ENCODE measurements around the gene CPED1. TPM values are rescaled to one million over a fixed set of nuclear protein-coding genes. Genes with fewer than 3 reads are reported as not detected.

Gene CPED1
- total RNA-seq, 4 donors from 2014 or later = 4.4 to 20.2 (median 14.0) TPM

DNA sequence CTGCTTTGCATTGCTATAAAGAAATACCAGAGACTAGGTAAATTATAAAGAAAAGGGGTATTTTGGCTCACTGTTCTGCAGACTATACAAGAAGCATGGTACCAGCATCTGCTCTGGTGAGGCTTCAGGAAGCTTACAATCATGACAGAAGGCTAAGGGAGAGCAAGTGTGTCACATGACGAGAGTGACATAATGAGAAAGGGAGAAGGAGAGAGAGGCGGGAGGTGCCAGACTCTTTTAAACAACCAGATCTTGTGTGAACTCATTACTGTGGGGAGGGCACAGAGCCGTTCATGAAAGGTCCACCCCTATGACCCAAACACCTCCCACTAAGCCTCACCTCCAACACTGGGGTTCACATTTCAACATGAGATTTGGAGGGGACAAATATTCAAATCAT, 281.3 kb downstream of the CPED1 start:
- Histone ChIP-seq H3K27ac (no peak overlapping the region), H3K4me1 (peaks cover 0 to 9% (median 1%) of the 10 kb centered on the region in 4 donors), H3K9me3 (no peaks in the 10 kb centered on the region), H3K4me3 (no peak overlapping the region), H3K27me3 (no peaks in the 10 kb centered on the region), H3K36me3 (no peaks in the 10 kb centered on the region)
- no peak for TF ChIP-seq POLR2AphosphoS5 (IDR thresholded peaks at IDR 0.05)
- TF ChIP-seq EP300 (IDR thresholded peaks at IDR 0.05; ENCODE audit: low read depth) = no peak
- no peak for TF ChIP-seq POLR2A (IDR thresholded peaks at IDR 0.05)
- TF ChIP-seq, protein P1, sequence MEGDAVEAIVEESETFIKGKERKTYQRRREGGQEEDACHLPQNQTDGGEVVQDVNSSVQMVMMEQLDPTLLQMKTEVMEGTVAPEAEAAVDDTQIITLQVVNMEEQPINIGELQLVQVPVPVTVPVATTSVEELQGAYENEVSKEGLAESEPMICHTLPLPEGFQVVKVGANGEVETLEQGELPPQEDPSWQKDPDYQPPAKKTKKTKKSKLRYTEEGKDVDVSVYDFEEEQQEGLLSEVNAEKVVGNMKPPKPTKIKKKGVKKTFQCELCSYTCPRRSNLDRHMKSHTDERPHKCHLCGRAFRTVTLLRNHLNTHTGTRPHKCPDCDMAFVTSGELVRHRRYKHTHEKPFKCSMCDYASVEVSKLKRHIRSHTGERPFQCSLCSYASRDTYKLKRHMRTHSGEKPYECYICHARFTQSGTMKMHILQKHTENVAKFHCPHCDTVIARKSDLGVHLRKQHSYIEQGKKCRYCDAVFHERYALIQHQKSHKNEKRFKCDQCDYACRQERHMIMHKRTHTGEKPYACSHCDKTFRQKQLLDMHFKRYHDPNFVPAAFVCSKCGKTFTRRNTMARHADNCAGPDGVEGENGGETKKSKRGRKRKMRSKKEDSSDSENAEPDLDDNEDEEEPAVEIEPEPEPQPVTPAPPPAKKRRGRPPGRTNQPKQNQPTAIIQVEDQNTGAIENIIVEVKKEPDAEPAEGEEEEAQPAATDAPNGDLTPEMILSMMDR (IDR thresholded peaks at IDR 0.05) = no peak
- intact Hi-C loops (cut with DNase I; ENCODE audit: low total_unique reads) (no loop called here), in situ Hi-C loops (cut with MboI; ENCODE audit: low pct_ligation_motif_present in 1 of 4, low pct_unique_long_range_greater_than_20kb in 1 of 4, low sequenced_read_pairs in 3 of 4) (no loop called here)
- 90 to 94% methylated on average over 3 of the region's 3 CpGs for WGBS, 2 donors (ENCODE audit: low coverage in 1 of 2)
- no peak for DNase-seq

DNA sequence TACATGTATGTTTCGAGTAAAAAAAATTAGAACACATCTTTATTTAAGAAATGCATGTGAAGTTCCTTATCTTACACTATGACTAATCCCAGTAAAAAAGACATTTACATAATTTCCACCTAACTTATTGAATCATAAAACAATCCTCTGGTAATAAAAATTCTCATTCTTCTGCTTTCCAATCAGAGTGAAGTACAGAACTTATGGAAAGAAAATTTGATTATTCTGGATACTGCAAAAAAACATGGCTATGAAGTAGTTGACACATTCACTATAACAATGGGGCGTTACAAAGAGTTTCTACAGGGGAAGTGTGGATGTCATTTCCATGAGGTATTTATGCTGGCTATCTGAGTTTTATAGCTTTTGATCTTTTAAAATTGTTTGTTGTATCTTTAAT, 282.6 kb downstream of the CPED1 start:
- Histone ChIP-seq H3K4me1 (peaks cover 0 to 9% (median 1%) of the 10 kb centered on the region in 4 donors), H3K27ac (no peak overlapping the region), H3K9me3 (no peaks in the 10 kb centered on the region), H3K4me3 (no peak overlapping the region), H3K36me3 (no peaks in the 10 kb centered on the region), H3K27me3 (no peaks in the 10 kb centered on the region)
- no peak for TF ChIP-seq POLR2A (IDR thresholded peaks at IDR 0.05)
- TF ChIP-seq POLR2AphosphoS5 (IDR thresholded peaks at IDR 0.05) = no peak
- TF ChIP-seq, protein P1 (IDR thresholded peaks at IDR 0.05) = no peak
- TF ChIP-seq EP300 (IDR thresholded peaks at IDR 0.05; ENCODE audit: low read depth) = no peak
- intact Hi-C loops (cut with DNase I; ENCODE audit: low total_unique reads) (no loop called here), in situ Hi-C loops (cut with MboI; ENCODE audit: low pct_ligation_motif_present in 1 of 4, low pct_unique_long_range_greater_than_20kb in 1 of 4, low sequenced_read_pairs in 3 of 4) (no loop called here)
- DNase-seq = no peak
- 55 to 66% methylated on average over 2 of the region's 2 CpGs for WGBS, 2 donors (ENCODE audit: low coverage in 1 of 2)

DNA sequence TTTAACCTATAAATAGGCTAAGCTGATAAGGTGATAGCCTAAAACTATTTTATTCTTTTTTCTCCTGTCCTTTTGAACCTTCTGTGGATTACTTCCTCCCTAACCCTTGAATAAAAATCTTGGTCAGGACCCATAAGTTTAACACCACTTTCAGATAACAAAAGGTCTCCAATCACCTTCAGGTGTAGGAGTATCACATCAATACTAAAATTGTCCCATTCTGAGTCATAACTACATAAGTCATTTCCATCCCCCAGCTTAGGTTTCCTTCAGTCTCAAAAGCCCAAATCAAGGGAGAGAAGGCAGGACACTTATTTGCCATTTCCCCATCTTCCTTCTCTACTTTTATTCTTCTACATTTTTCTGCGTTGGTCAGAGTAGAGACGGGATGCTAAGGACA, 283.4 kb downstream of the CPED1 start:
- no peaks in the 10 kb centered on the region for H3K27me3 ChIP-seq
- H3K4me3 ChIP-seq = no peak overlapping the region
- no peak for DNase-seq
- no peaks in the 10 kb centered on the region for H3K36me3 ChIP-seq
- intact Hi-C loops (cut with DNase I; ENCODE audit: low total_unique reads) = no loop called here
- no peaks in the 10 kb centered on the region for H3K9me3 ChIP-seq
- TF ChIP-seq, protein P1 (IDR thresholded peaks at IDR 0.05) = no peak
- TF ChIP-seq EP300 (IDR thresholded peaks at IDR 0.05; ENCODE audit: low read depth) = no peak
- no peak for TF ChIP-seq POLR2A (IDR thresholded peaks at IDR 0.05)
- no peak for TF ChIP-seq POLR2AphosphoS5 (IDR thresholded peaks at IDR 0.05)
- in situ Hi-C loops (cut with MboI; ENCODE audit: low pct_ligation_motif_present in 1 of 4, low pct_unique_long_range_greater_than_20kb in 1 of 4, low sequenced_read_pairs in 3 of 4) = no loop called here
- H3K27ac ChIP-seq = no peak overlapping the region
- 98% methylated on average over 2 of the region's 2 CpGs; no CpG with 5 or more reads in 1 of the 2 donors for WGBS, 2 donors (ENCODE audit: low coverage in 1 of 2)
- peaks cover 0 to 9% (median 1%) of the 10 kb centered on the region in 4 donors for H3K4me1 ChIP-seq

DNA sequence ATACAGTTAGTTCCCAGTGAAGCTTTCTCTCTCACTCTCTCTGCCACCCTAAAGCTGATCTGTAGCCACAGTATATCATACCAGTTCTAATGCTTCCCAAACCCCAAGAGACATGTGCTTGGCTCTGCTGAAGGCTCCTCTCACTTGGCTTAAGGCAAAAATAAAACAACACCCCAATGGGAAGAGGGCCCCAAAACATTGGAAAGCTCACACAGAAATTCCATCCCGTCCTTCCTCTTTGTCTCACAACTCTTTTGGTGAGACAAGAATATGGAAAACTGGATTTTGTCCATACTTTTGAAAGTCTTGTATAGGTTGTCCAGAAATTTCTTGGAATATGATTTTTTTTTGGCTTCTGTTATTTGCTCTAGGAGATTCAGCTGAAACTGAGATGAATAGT, 284.2 kb downstream of the CPED1 start:
- Histone ChIP-seq H3K4me3 (no peak overlapping the region), H3K9me3 (no peaks in the 10 kb centered on the region), H3K27ac (no peak overlapping the region), H3K27me3 (no peaks in the 10 kb centered on the region), H3K36me3 (no peaks in the 10 kb centered on the region), H3K4me1 (peaks cover 0 to 9% (median 1%) of the 10 kb centered on the region in 4 donors)
- no peak for TF ChIP-seq POLR2AphosphoS5 (IDR thresholded peaks at IDR 0.05)
- TF ChIP-seq, protein P1 (IDR thresholded peaks at IDR 0.05) = no peak
- TF ChIP-seq EP300 (IDR thresholded peaks at IDR 0.05; ENCODE audit: low read depth) = no peak
- no peak for TF ChIP-seq POLR2A (IDR thresholded peaks at IDR 0.05)
- DNase-seq = no peak
- WGBS, 2 donors (ENCODE audit: low coverage in 1 of 2) = 83% methylated on average over 1 of the region's 1 CpG; no CpG with 5 or more reads in 1 of the 2 donors
- intact Hi-C loops (cut with DNase I; ENCODE audit: low total_unique reads) (no loop called here), in situ Hi-C loops (cut with MboI; ENCODE audit: low pct_ligation_motif_present in 1 of 4, low pct_unique_long_range_greater_than_20kb in 1 of 4, low sequenced_read_pairs in 3 of 4) (no loop called here)

Measured in transverse colon (tissue), 4 donors.